GM23338 (cell line): ENCODE data around the gene PHACTR2.

Experiments used
- CREB1 ChIP-seq: fragments of 250-450 bp; sonication (Bioruptor Pico); IDR thresholded peaks from 2 replicates; pipeline ENCODE4 v1.5.0; 2020; ENCODE audit warnings: low read depth, mild to moderate bottlenecking, moderate library complexity
- ETS1 ChIP-seq: IDR thresholded peaks from 2 replicates; pipeline ENCODE4 v1.6.1; 2016; ENCODE audit warnings: antibody characterized with exemption
- EZH2 ChIP-seq: fragments of 200-600 bp; sonication (generic); IDR thresholded peaks from one replicate; pipeline ENCODE4 v1.8.0; 2017; ENCODE audit warnings: antibody characterized with exemption, mild to moderate bottlenecking, low read depth; ENCODE audit not compliant: unreplicated experiment
- EZH2phosphoT487 ChIP-seq: fragments of 200-600 bp; sonication (generic); IDR thresholded peaks from one replicate; pipeline ENCODE4 v1.8.1; 2018; ENCODE audit warnings: antibody characterized with exemption; ENCODE audit not compliant: unreplicated experiment
- JUNB ChIP-seq: IDR thresholded peaks from one replicate; pipeline ENCODE4 v1.6.1; 2016; ENCODE audit warnings: antibody characterized with exemption; ENCODE audit not compliant: unreplicated experiment
- NANOG ChIP-seq: IDR thresholded peaks from 2 replicates; pipeline ENCODE4 v1.6.1; 2016; ENCODE audit warnings: antibody characterized with exemption, borderline replicate concordance
- POLR2AphosphoS5 ChIP-seq: IDR thresholded peaks from 2 replicates; pipeline ENCODE4 v1.6.1; 2016; ENCODE audit warnings: antibody characterized with exemption, low read depth
- REST ChIP-seq: IDR thresholded peaks from one replicate; pipeline ENCODE4 v1.6.1; 2018; ENCODE audit warnings: antibody characterized with exemption; ENCODE audit not compliant: unreplicated experiment
- STAT1 ChIP-seq: IDR thresholded peaks from one replicate; pipeline ENCODE4 v1.6.1; 2016; ENCODE audit warnings: antibody characterized with exemption; ENCODE audit not compliant: unreplicated experiment
- ZNF114 ChIP-seq: fragments of 250-450 bp; sonication (Bioruptor Pico); IDR thresholded peaks from 2 replicates; pipeline ENCODE4 v1.5.0; 2020; ENCODE audit warnings: mild to moderate bottlenecking, moderate library complexity
- ZNF462 ChIP-seq: fragments of 250-450 bp; sonication (Bioruptor Pico); IDR thresholded peaks from 2 replicates; pipeline ENCODE4 v1.5.0; 2020; ENCODE audit warnings: mild to moderate bottlenecking, moderate library complexity
- TF ChIP-seq, protein P1 (sequence below), 2 experiments: fragments of 200-600 bp in 1 of 2; sonication (generic) in 1 of 2; conservative IDR thresholded peaks; 2 replicates each; pipeline versions ENCODE4 v1.5.1 to v1.6.1; 2016 to 2017; ENCODE audit warnings: antibody characterized with exemption in 2 of 2, low read depth in 2 of 2, mild to moderate bottlenecking in 2 of 2, moderate library complexity in 1 of 2

DNA sequence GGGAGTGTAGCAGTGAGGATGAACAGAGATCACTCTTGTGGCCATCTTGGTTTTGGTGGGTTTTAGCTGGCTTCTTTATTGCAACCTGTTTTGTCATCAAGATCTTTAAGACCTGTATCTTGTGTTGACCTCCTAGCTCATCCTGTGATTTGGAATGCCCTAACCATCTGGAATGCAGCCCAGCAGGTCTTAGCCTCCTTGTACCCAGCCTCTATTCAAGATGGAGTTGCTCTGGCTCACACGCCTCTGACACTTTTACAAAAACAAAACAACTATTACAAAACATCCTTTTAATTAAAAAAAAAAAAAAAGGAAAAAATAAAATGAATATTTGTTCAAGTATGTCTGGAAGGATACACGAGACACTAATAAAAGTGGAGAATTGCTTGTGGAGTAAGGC lies 62.4 kb downstream of the PHACTR2 start:
- TF ChIP-seq, protein P1, sequence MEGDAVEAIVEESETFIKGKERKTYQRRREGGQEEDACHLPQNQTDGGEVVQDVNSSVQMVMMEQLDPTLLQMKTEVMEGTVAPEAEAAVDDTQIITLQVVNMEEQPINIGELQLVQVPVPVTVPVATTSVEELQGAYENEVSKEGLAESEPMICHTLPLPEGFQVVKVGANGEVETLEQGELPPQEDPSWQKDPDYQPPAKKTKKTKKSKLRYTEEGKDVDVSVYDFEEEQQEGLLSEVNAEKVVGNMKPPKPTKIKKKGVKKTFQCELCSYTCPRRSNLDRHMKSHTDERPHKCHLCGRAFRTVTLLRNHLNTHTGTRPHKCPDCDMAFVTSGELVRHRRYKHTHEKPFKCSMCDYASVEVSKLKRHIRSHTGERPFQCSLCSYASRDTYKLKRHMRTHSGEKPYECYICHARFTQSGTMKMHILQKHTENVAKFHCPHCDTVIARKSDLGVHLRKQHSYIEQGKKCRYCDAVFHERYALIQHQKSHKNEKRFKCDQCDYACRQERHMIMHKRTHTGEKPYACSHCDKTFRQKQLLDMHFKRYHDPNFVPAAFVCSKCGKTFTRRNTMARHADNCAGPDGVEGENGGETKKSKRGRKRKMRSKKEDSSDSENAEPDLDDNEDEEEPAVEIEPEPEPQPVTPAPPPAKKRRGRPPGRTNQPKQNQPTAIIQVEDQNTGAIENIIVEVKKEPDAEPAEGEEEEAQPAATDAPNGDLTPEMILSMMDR (conservative IDR thresholded peaks at IDR 0.05; ENCODE audit: low read depth in 2 of 2), result no peak
- TF ChIP-seq CREB1 (no peak), REST (no peak), JUNB (no peak), EZH2 (no peak), EZH2phosphoT487 (no peak), POLR2AphosphoS5 (no peak), STAT1 (no peak), NANOG (no peak), ETS1 (no peak), ZNF114 (CRISPR knock-in tag) (no peak), ZNF462 (no peak)
